ENCODE measurements around the gene ATOX1. TPM values are rescaled to one million over a fixed set of nuclear protein-coding genes. Genes with fewer than 3 reads are reported as not detected.

Gene ATOX1
- polyA plus RNA-seq, 4 donors = 168 to 327 (median 257) TPM

GRCh38 chr5:151764801-151765200 lies 6.4 kb upstream of the ATOX1 start:
- H3K4me1 ChIP-seq (ENCODE audit: control insufficient read depth in 3 of 3, insufficient read depth in 2 of 3, low read depth in 1 of 3, low read length in 2 of 3) = no peaks in the 10 kb centered on the region
- H3K36me3 ChIP-seq (ENCODE audit: control insufficient read depth in 3 of 3, insufficient read depth in 2 of 3, low read depth in 1 of 3, low read length in 3 of 3) = no peaks in the 10 kb centered on the region
- FAIRE-seq (no peak), DNase-seq (no peak)
- no peak overlapping the region for H3K27ac ChIP-seq (ENCODE audit: low read depth in 1 of 3, low read length in 2 of 3)
- no peak overlapping the region for H3K4me3 ChIP-seq (ENCODE audit: low read depth in 1 of 3, low read length in 3 of 3)
- no peaks in the 10 kb centered on the region for H3K9me3 ChIP-seq (ENCODE audit: control insufficient read depth in 2 of 2, insufficient read depth in 1 of 2, low read depth in 1 of 2, low read length in 1 of 2)
- H3K27me3 ChIP-seq (ENCODE audit: control insufficient read depth in 3 of 3, insufficient read depth in 3 of 3, low read length in 3 of 3) = no peaks in the 10 kb centered on the region

- peaks cover 0 to 4% (median 3%) of the 10 kb centered on the region in 3 donors for H3K36me3 ChIP-seq (ENCODE audit: control insufficient read depth in 3 of 3, insufficient read depth in 2 of 3, low read depth in 1 of 3, low read length in 3 of 3)
- peaks cover 0 to under 1% of the 10 kb centered on the region in 2 donors for H3K9me3 ChIP-seq (ENCODE audit: control insufficient read depth in 2 of 2, insufficient read depth in 1 of 2, low read depth in 1 of 2, low read length in 1 of 2)
- FAIRE-seq (no peak), DNase-seq (no peak)
- peak overlapping the region; percentile 71 to 97 (median 82) for H3K4me3 ChIP-seq (ENCODE audit: low read depth in 1 of 3, low read length in 3 of 3)
- H3K27ac ChIP-seq (ENCODE audit: low read depth in 1 of 3, low read length in 2 of 3) = peak overlapping the region; percentile 38 to 89 (median 78)
- WGBS, 3 donors = 0% methylated on average over 10 to 11 of the region's 11 CpGs
- H3K27me3 ChIP-seq (ENCODE audit: control insufficient read depth in 3 of 3, insufficient read depth in 3 of 3, low read length in 3 of 3) = no peaks in the 10 kb centered on the region
- H3K4me1 ChIP-seq (ENCODE audit: control insufficient read depth in 3 of 3, insufficient read depth in 2 of 3, low read depth in 1 of 3, low read length in 2 of 3) = peaks cover 6 to 39% (median 12%) of the 10 kb centered on the region in 3 donors
Observed at GRCh38 chr5:151758141-151758429, 346 bp downstream of the ATOX1 start.

- H3K4me3 ChIP-seq (ENCODE audit: low read depth in 1 of 3, low read length in 3 of 3) = peak overlapping the region; percentile 71 to 97 (median 82)
- FAIRE-seq (no peak), DNase-seq (peak; percentile 26)
- H3K27me3 ChIP-seq (ENCODE audit: control insufficient read depth in 3 of 3, insufficient read depth in 3 of 3, low read length in 3 of 3) = no peaks in the 10 kb centered on the region
- H3K9me3 ChIP-seq (ENCODE audit: control insufficient read depth in 2 of 2, insufficient read depth in 1 of 2, low read depth in 1 of 2, low read length in 1 of 2) = peaks cover 0 to 4% of the 10 kb centered on the region in 2 donors
- peaks cover 6 to 39% (median 12%) of the 10 kb centered on the region in 3 donors for H3K4me1 ChIP-seq (ENCODE audit: control insufficient read depth in 3 of 3, insufficient read depth in 2 of 3, low read depth in 1 of 3, low read length in 2 of 3)
- H3K27ac ChIP-seq (ENCODE audit: low read depth in 1 of 3, low read length in 2 of 3) = peak overlapping the region; percentile 38 to 89 (median 78)
- H3K36me3 ChIP-seq (ENCODE audit: control insufficient read depth in 3 of 3, insufficient read depth in 2 of 3, low read depth in 1 of 3, low read length in 3 of 3) = peaks cover 0 to 6% (median 3%) of the 10 kb centered on the region in 3 donors
- WGBS, 3 donors = 3 to 17% (median 8%) methylated on average over 9 of the region's 9 CpGs
Observed at GRCh38 chr5:151757233-151758140, 944 bp downstream of the ATOX1 start.

GRCh38 chr5:151755383-151755782 lies 3.0 kb downstream of the ATOX1 start:
- Histone ChIP-seq H3K9me3 (ENCODE audit: control insufficient read depth in 2 of 2, insufficient read depth in 1 of 2, low read depth in 1 of 2, low read length in 1 of 2) (peaks cover 0 to 4% of the 10 kb centered on the region in 2 donors), H3K4me3 (ENCODE audit: low read depth in 1 of 3, low read length in 3 of 3) (no peak overlapping the region), H3K27ac (ENCODE audit: low read depth in 1 of 3, low read length in 2 of 3) (peak overlapping the region in 1 of 3 donors; percentile 89), H3K36me3 (ENCODE audit: control insufficient read depth in 3 of 3, insufficient read depth in 2 of 3, low read depth in 1 of 3, low read length in 3 of 3) (peaks cover 0 to 20% (median 5%) of the 10 kb centered on the region in 3 donors), H3K4me1 (ENCODE audit: control insufficient read depth in 3 of 3, insufficient read depth in 2 of 3, low read depth in 1 of 3, low read length in 2 of 3) (peaks cover 6 to 39% (median 15%) of the 10 kb centered on the region in 3 donors), H3K27me3 (ENCODE audit: control insufficient read depth in 3 of 3, insufficient read depth in 3 of 3, low read length in 3 of 3) (no peaks in the 10 kb centered on the region)
- DNase-seq = peak; percentile 58 to 79
- FAIRE-seq = no peak
- WGBS, 3 donors = 20 to 62% (median 30%) methylated on average over 3 of the region's 3 CpGs

- peaks cover 0 to 29% (median 6%) of the 10 kb centered on the region in 3 donors for H3K4me1 ChIP-seq (ENCODE audit: control insufficient read depth in 3 of 3, insufficient read depth in 2 of 3, low read depth in 1 of 3, low read length in 2 of 3)
- FAIRE-seq = no peak
- peaks cover 0 to 37% (median 5%) of the 10 kb centered on the region in 3 donors for H3K36me3 ChIP-seq (ENCODE audit: control insufficient read depth in 3 of 3, insufficient read depth in 2 of 3, low read depth in 1 of 3, low read length in 3 of 3)
- no peak for DNase-seq
- no peak overlapping the region for H3K4me3 ChIP-seq (ENCODE audit: low read depth in 1 of 3, low read length in 3 of 3)
- WGBS, 3 donors = 93 to 100% (median 96%) methylated on average over 4 of the region's 4 CpGs
- H3K27ac ChIP-seq (ENCODE audit: low read depth in 1 of 3, low read length in 2 of 3) = no peak overlapping the region
- no peaks in the 10 kb centered on the region for H3K27me3 ChIP-seq (ENCODE audit: control insufficient read depth in 3 of 3, insufficient read depth in 3 of 3, low read length in 3 of 3)
- peaks cover 0 to 4% of the 10 kb centered on the region in 2 donors for H3K9me3 ChIP-seq (ENCODE audit: control insufficient read depth in 2 of 2, insufficient read depth in 1 of 2, low read depth in 1 of 2, low read length in 1 of 2)
Observed at GRCh38 chr5:151751593-151751992, 6.8 kb downstream of the ATOX1 start.

GRCh38 chr5:151751091-151751490 lies 7.3 kb downstream of the ATOX1 start:
- WGBS, 3 donors = 95 to 97% (median 95%) methylated on average over 4 of the region's 4 CpGs
- DNase-seq (no peak), FAIRE-seq (no peak)
- peaks cover under 1 to 39% (median 7%) of the 10 kb centered on the region in 3 donors for H3K36me3 ChIP-seq (ENCODE audit: control insufficient read depth in 3 of 3, insufficient read depth in 2 of 3, low read depth in 1 of 3, low read length in 3 of 3)
- H3K4me3 ChIP-seq (ENCODE audit: low read depth in 1 of 3, low read length in 3 of 3) = no peak overlapping the region
- peaks cover 0 to 25% (median 3%) of the 10 kb centered on the region in 3 donors for H3K4me1 ChIP-seq (ENCODE audit: control insufficient read depth in 3 of 3, insufficient read depth in 2 of 3, low read depth in 1 of 3, low read length in 2 of 3)
- H3K9me3 ChIP-seq (ENCODE audit: control insufficient read depth in 2 of 2, insufficient read depth in 1 of 2, low read depth in 1 of 2, low read length in 1 of 2) = peaks cover 0 to 4% of the 10 kb centered on the region in 2 donors
- no peaks in the 10 kb centered on the region for H3K27me3 ChIP-seq (ENCODE audit: control insufficient read depth in 3 of 3, insufficient read depth in 3 of 3, low read length in 3 of 3)
- H3K27ac ChIP-seq (ENCODE audit: low read depth in 1 of 3, low read length in 2 of 3) = no peak overlapping the region

GRCh38 chr5:151750121-151750520 lies 8.3 kb downstream of the ATOX1 start:
- 95 to 96% (median 95%) methylated on average over 4 of the region's 4 CpGs for WGBS, 3 donors
- H3K4me1 ChIP-seq (ENCODE audit: control insufficient read depth in 3 of 3, insufficient read depth in 2 of 3, low read depth in 1 of 3, low read length in 2 of 3) = peaks cover 0 to 17% (median 3%) of the 10 kb centered on the region in 3 donors
- peaks cover 0 to 4% of the 10 kb centered on the region in 2 donors for H3K9me3 ChIP-seq (ENCODE audit: control insufficient read depth in 2 of 2, insufficient read depth in 1 of 2, low read depth in 1 of 2, low read length in 1 of 2)
- no peak for FAIRE-seq
- no peak for DNase-seq
- H3K4me3 ChIP-seq (ENCODE audit: low read depth in 1 of 3, low read length in 3 of 3) = no peak overlapping the region
- peaks cover 6 to 45% (median 14%) of the 10 kb centered on the region in 3 donors for H3K36me3 ChIP-seq (ENCODE audit: control insufficient read depth in 3 of 3, insufficient read depth in 2 of 3, low read depth in 1 of 3, low read length in 3 of 3)
- H3K27ac ChIP-seq (ENCODE audit: low read depth in 1 of 3, low read length in 2 of 3) = peak overlapping the region in 2 of 3 donors; percentile 60 to 84
- no peaks in the 10 kb centered on the region for H3K27me3 ChIP-seq (ENCODE audit: control insufficient read depth in 3 of 3, insufficient read depth in 3 of 3, low read length in 3 of 3)

- FAIRE-seq (no peak), DNase-seq (no peak)
Observed at GRCh38 chr5:151745071-151745705, 13.2 kb downstream of the ATOX1 start.

More at GRCh38 chr5:151745071-151745705, 13.2 kb downstream of the ATOX1 start:
- H3K4me3 ChIP-seq (ENCODE audit: low read depth in 1 of 3, low read length in 3 of 3) = no peak overlapping the region
- H3K36me3 ChIP-seq (ENCODE audit: control insufficient read depth in 3 of 3, insufficient read depth in 2 of 3, low read depth in 1 of 3, low read length in 3 of 3) = peaks cover 9 to 48% (median 10%) of the 10 kb centered on the region in 3 donors
- no peaks in the 10 kb centered on the region for H3K27me3 ChIP-seq (ENCODE audit: control insufficient read depth in 3 of 3, insufficient read depth in 3 of 3, low read length in 3 of 3)
- H3K9me3 ChIP-seq (ENCODE audit: control insufficient read depth in 2 of 2, insufficient read depth in 1 of 2, low read depth in 1 of 2, low read length in 1 of 2) = no peaks in the 10 kb centered on the region
- WGBS, 3 donors = 72 to 77% (median 74%) methylated on average over 7 of the region's 7 CpGs
- peak overlapping the region in 1 of 3 donors; percentile 35 for H3K27ac ChIP-seq (ENCODE audit: low read depth in 1 of 3, low read length in 2 of 3)
- H3K4me1 ChIP-seq (ENCODE audit: control insufficient read depth in 3 of 3, insufficient read depth in 2 of 3, low read depth in 1 of 3, low read length in 2 of 3) = peaks cover 0 to 13% (median 0%) of the 10 kb centered on the region in 3 donors
